ENCODE measurements around the gene ESPL1. TPM values are rescaled to one million over a fixed set of nuclear protein-coding genes. Genes with fewer than 3 reads are reported as not detected.
"Not testable (repeated sequence)": the region's sequence is repeated elsewhere in the genome, so short reads cannot be mapped to it uniquely, and the experiment has no call there.

ESPL1 gene
- total and polyA plus RNA-seq, 2 donors from 2014 or later, result 1.5 to 2.9 TPM

DNA sequence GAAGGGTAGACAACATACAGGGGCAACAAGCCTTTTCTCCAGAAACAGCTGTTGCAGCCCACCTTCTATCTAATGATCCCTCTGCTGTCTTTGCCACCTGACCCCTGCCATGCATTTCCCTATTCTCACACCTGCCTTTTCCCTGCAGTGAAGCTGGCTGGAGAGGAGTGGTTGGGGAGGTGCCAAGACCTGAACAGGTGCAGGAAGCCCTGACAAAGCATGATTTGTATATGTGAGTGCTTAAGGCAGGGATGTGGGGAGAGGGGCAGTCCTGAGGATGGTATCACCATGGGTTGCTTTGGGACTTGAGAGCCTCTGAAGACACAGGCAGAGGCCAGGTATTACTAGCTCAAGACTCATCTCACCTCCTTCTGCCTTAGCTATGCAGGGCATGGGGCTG is 24.3 kb downstream of the ESPL1 start:
- FAIRE-seq, result no peak
- no peak overlapping the region for H3K9ac ChIP-seq (ENCODE audit: low read length in 3 of 3)
- intact Hi-C loops (cut with DNase I), result no loop called here

DNA sequence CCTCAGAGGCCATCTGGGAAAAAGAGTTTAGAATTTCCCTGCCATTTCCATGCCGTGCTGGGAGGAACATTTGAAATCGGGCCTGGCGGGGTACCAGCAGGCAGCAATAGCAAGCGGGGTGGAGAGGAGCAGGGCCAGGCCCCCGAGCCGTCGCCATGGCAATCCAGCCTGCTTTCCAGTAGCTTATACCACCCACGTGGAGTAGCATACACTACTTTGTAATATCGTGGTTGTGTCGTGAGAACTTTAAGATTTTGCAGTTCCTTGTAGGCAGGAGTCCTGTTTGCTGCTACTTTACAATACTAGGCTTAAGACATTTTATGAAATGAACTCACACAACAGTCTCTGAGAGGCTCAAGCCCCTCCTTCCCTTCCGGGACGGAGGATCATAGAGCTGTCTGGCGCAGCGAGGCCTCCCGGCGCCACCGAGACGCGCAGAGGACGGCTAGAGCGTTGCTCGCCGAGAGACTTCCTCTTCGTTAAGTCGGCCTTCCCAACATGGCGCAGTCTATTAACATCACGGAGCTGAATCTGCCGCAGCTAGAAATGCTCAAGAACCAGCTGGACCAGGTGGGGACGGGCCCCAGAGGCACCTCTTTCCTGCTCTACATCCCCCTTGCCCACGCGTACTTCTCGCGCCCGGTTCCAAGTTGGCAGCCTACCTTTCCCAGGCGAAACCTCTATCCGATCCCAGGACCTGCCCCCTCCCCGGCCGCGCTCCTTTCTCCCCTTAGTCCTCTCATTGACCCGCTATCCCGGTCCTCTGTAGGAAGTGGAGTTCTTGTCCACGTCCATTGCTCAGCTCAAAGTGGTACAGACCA is 27.2 kb downstream of the ESPL1 start, which contains the start of gene PFDN5:
PFDN5 (plus strand) TSS at position 473 of the 821 bp plus-strand sequence; CDS start at position 499, 26 bp downstream.
- peak within 1 kb of the TSS; percentile 88 to 98 (median 96) for H3K9ac ChIP-seq (ENCODE audit: low read length in 3 of 3)
- intact Hi-C loops (cut with DNase I), result no loop called here
- no peak for FAIRE-seq

More for the DNA sequence above, 24.3 kb downstream of the ESPL1 start:
- no peaks in the 10 kb centered on the region for H3K9me3 ChIP-seq (ENCODE audit: control insufficient read depth in 2 of 3, insufficient read depth in 1 of 3, low read length in 3 of 3)
- H3K27ac ChIP-seq (ENCODE audit: low read depth in 2 of 2, low read length in 2 of 2), result no peak overlapping the region
- TF ChIP-seq, protein P1, sequence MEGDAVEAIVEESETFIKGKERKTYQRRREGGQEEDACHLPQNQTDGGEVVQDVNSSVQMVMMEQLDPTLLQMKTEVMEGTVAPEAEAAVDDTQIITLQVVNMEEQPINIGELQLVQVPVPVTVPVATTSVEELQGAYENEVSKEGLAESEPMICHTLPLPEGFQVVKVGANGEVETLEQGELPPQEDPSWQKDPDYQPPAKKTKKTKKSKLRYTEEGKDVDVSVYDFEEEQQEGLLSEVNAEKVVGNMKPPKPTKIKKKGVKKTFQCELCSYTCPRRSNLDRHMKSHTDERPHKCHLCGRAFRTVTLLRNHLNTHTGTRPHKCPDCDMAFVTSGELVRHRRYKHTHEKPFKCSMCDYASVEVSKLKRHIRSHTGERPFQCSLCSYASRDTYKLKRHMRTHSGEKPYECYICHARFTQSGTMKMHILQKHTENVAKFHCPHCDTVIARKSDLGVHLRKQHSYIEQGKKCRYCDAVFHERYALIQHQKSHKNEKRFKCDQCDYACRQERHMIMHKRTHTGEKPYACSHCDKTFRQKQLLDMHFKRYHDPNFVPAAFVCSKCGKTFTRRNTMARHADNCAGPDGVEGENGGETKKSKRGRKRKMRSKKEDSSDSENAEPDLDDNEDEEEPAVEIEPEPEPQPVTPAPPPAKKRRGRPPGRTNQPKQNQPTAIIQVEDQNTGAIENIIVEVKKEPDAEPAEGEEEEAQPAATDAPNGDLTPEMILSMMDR (IDR thresholded peaks at IDR 0.05; ENCODE audit: borderline replicate concordance, extremely low read depth, insufficient read depth), result no peak
- H3K36me3 ChIP-seq (ENCODE audit: control insufficient read depth in 2 of 3, insufficient read depth in 3 of 3, low read length in 3 of 3), result no peaks in the 10 kb centered on the region
- DNase-seq, result no peak
- no peaks in the 10 kb centered on the region for H3K27me3 ChIP-seq (ENCODE audit: control insufficient read depth, insufficient read depth, low read length)
- peaks cover 2 to 15% (median 5%) of the 10 kb centered on the region in 3 donors for H3K4me1 ChIP-seq (ENCODE audit: control insufficient read depth in 2 of 3, insufficient read depth in 2 of 3, low read depth in 1 of 3, low read length in 3 of 3)
- no peak overlapping the region for H3K4me3 ChIP-seq (ENCODE audit: low read length in 3 of 3)

DNA sequence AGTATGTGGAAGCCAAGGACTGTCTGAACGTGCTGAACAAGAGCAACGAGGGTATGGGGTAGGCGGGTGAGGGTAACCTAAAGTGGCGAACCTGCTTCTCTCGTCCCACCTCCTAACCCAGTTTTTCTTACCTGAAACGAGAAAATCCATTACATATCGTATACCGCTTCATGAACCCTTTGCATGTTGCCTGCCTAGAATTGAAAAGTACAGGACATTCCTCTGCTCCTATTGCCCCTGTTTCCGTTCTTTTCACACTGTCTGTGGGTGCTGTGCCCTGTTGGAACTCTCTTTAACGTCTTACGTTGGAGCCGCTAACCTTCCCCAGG is 27.8 kb downstream of the ESPL1 start:
- H3K36me3 ChIP-seq (ENCODE audit: control insufficient read depth in 2 of 3, insufficient read depth in 3 of 3, low read length in 3 of 3), result peaks cover 0 to 4% (median 2%) of the 10 kb centered on the region in 3 donors
- peaks cover 2 to 29% (median 5%) of the 10 kb centered on the region in 3 donors for H3K4me1 ChIP-seq (ENCODE audit: control insufficient read depth in 2 of 3, insufficient read depth in 2 of 3, low read depth in 1 of 3, low read length in 3 of 3)
- TF ChIP-seq, protein P1 (IDR thresholded peaks at IDR 0.05; ENCODE audit: borderline replicate concordance, extremely low read depth, insufficient read depth), result no peak
- no peaks in the 10 kb centered on the region for H3K9me3 ChIP-seq (ENCODE audit: control insufficient read depth in 2 of 3, insufficient read depth in 1 of 3, low read length in 3 of 3)
- peak overlapping the region; percentile 88 to 98 (median 96) for H3K9ac ChIP-seq (ENCODE audit: low read length in 3 of 3)
- DNase-seq (no peak), FAIRE-seq (no peak)
- H3K27ac ChIP-seq (ENCODE audit: low read depth in 2 of 2, low read length in 2 of 2), result peak overlapping the region; percentile 35 to 71
- intact Hi-C loops (cut with DNase I), result no loop called here
- H3K27me3 ChIP-seq (ENCODE audit: control insufficient read depth, insufficient read depth, low read length), result no peaks in the 10 kb centered on the region
- H3K4me3 ChIP-seq (ENCODE audit: low read length in 3 of 3), result peak overlapping the region; percentile 90 to 99 (median 93)

More for the DNA sequence above, 27.2 kb downstream of the ESPL1 start, which contains the start of gene PFDN5:
- TF ChIP-seq, protein P1 (IDR thresholded peaks at IDR 0.05; ENCODE audit: borderline replicate concordance, extremely low read depth, insufficient read depth), result no peak
- H3K4me3 ChIP-seq (ENCODE audit: low read length in 3 of 3), result peak within 1 kb of the TSS; percentile 90 to 99 (median 93)
- H3K9me3 ChIP-seq (ENCODE audit: control insufficient read depth in 2 of 3, insufficient read depth in 1 of 3, low read length in 3 of 3), result no peaks in the 10 kb centered on the region
- peak within 1 kb of the TSS; percentile 78 to 85 for H3K27ac ChIP-seq (ENCODE audit: low read depth in 2 of 2, low read length in 2 of 2)
- H3K4me1 ChIP-seq (ENCODE audit: control insufficient read depth in 2 of 3, insufficient read depth in 2 of 3, low read depth in 1 of 3, low read length in 3 of 3), result peaks cover 2 to 25% (median 5%) of the 10 kb centered on the region in 3 donors
- H3K36me3 ChIP-seq (ENCODE audit: control insufficient read depth in 2 of 3, insufficient read depth in 3 of 3, low read length in 3 of 3), result peaks cover 0 to 4% (median 2%) of the 10 kb centered on the region in 3 donors
- H3K27me3 ChIP-seq (ENCODE audit: control insufficient read depth, insufficient read depth, low read length), result no peaks in the 10 kb centered on the region
- peak; percentile 89 to 97 (median 91) for DNase-seq

DNA sequence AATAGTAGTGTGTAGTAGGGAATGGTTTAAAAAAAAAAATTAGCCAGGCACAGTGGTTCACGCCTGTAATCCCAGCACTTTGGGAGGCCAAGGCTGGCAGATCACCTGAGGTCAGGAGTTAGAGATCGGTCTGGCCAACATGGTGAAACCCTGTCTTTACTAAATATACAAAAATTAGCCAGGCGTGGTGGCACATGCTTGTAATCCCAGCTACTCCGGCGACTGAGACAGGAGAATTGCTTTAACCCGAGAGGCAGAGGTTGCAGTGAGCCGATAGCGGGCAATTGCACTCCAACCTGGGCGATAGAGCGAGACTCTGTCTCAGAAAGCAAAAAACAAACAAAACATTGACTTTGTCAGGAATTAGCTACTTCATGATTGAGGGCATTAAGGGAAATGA is 29.0 kb downstream of the ESPL1 start:
- intact Hi-C loops (cut with DNase I); H3K27ac ChIP-seq (ENCODE audit: low read depth in 2 of 2, low read length in 2 of 2): not testable (repeated sequence)

More for the DNA sequence above, 29.0 kb downstream of the ESPL1 start:
- H3K9me3 ChIP-seq (ENCODE audit: control insufficient read depth in 2 of 3, insufficient read depth in 1 of 3, low read length in 3 of 3); DNase-seq; FAIRE-seq; H3K27me3 ChIP-seq (ENCODE audit: control insufficient read depth, insufficient read depth, low read length); H3K36me3 ChIP-seq (ENCODE audit: control insufficient read depth in 2 of 3, insufficient read depth in 3 of 3, low read length in 3 of 3); H3K9ac ChIP-seq (ENCODE audit: low read length in 3 of 3); H3K4me3 ChIP-seq (ENCODE audit: low read length in 3 of 3): not testable (repeated sequence)
- H3K4me1 ChIP-seq (ENCODE audit: control insufficient read depth in 2 of 3, insufficient read depth in 2 of 3, low read depth in 1 of 3, low read length in 3 of 3), result peaks cover 2 to 29% (median 5%) of the 10 kb centered on the region in 3 donors

All from kidney (tissue), 14 donors.